Measurements from ENCODE around the gene DNM1L.

DNM1L gene

GRCh38 chr12:32679091-32679919 is at the start of gene DNM1L:
Gene DNM1L (plus strand): TSS chr12:32679301. CDS start chr12:32679364, 63 bp downstream.
- no peak for TF ChIP-seq CTCF (conservative IDR thresholded peaks at IDR 0.05; ENCODE audit: low read depth, low read length)
- peak within 1 kb of the TSS; percentile 91 for H3K4me3 ChIP-seq (ENCODE audit: low read depth, low read length)
- DNase-seq (ENCODE audit: low read depth), result peak; percentile 98

GRCh38 chr12:32641287-32641901 is 37.7 kb upstream of the DNM1L start:
- no peak for DNase-seq (ENCODE audit: low read depth)
- no peak for TF ChIP-seq CTCF (conservative IDR thresholded peaks at IDR 0.05; ENCODE audit: low read depth, low read length)

GRCh38 chr12:32644431-32644830 is 34.7 kb upstream of the DNM1L start:
- no peak for TF ChIP-seq CTCF (conservative IDR thresholded peaks at IDR 0.05; ENCODE audit: low read depth, low read length)
- no peak overlapping the region for H3K4me3 ChIP-seq (ENCODE audit: low read depth, low read length)
- DNase-seq (ENCODE audit: low read depth), result peak; percentile 55

More at GRCh38 chr12:32641287-32641901, 37.7 kb upstream of the DNM1L start:
- H3K4me3 ChIP-seq (ENCODE audit: low read depth, low read length), result no peak overlapping the region

GRCh38 chr12:32647275-32647674 is 31.8 kb upstream of the DNM1L start:
- no peak for TF ChIP-seq CTCF (conservative IDR thresholded peaks at IDR 0.05; ENCODE audit: low read depth, low read length)
- H3K4me3 ChIP-seq (ENCODE audit: low read depth, low read length), result no peak overlapping the region
- no peak for DNase-seq (ENCODE audit: low read depth)

GRCh38 chr12:32650508-32650907 is 28.6 kb upstream of the DNM1L start:
- DNase-seq (ENCODE audit: low read depth), result no peak
- no peak overlapping the region for H3K4me3 ChIP-seq (ENCODE audit: low read depth, low read length)
- no peak for TF ChIP-seq CTCF (conservative IDR thresholded peaks at IDR 0.05; ENCODE audit: low read depth, low read length)

- no peak for DNase-seq (ENCODE audit: low read depth)
- TF ChIP-seq CTCF (conservative IDR thresholded peaks at IDR 0.05; ENCODE audit: low read depth, low read length), result no peak
- no peak overlapping the region for H3K4me3 ChIP-seq (ENCODE audit: low read depth, low read length)
Observed at GRCh38 chr12:32651151-32651955, 27.7 kb upstream of the DNM1L start.

All from choroid plexus epithelial cell (primary cell).